Activated CD4-positive, alpha-beta T cell treated with anti-CD3 and anti-CD28 coated beads for 36 hours (primary cell): Measurements from ENCODE around the gene IRF7. TPM values are rescaled to one million over a fixed set of nuclear protein-coding genes. Genes with fewer than 3 reads are reported as not detected.
"Not testable (repeated sequence)": the region's sequence is repeated elsewhere in the genome, so short reads cannot be mapped to it uniquely, and the experiment has no call there.

Source experiments
- ATAC-seq: fragments of 200-7000 bp; cut with Tn5 transposase; one replicate; pipeline ENCODE4 v1.10.0; 2021; ENCODE audit warnings: mild to moderate bottlenecking, moderate library complexity
- CTCF ChIA-PET: fragments of 350-600 bp; sonication (Branson Sonifier 250); formaldehyde crosslinking; loops from one replicate; lab custom pipeline; 2021; ENCODE audit warnings: antibody characterized with exemption; lab: Charles Lee
- POLR2A ChIA-PET: fragments of 350-600 bp; sonication (Branson Sonifier 250); formaldehyde crosslinking; loops from one replicate; lab custom pipeline; 2021; ENCODE audit warnings: antibody characterized with exemption, inconsistent platforms; lab: Charles Lee
- DNase-seq: peaks from one replicate; pipeline ENCODE4 v3.0.0-alpha.2; 2020
- H3K27ac Mint-ChIP-seq: one replicate; pipeline ENCODE4 v1.8.0; 2021; ENCODE audit warnings: mixed read lengths
- H3K27me3 Mint-ChIP-seq: one replicate; pipeline ENCODE4 v1.8.0; 2021; ENCODE audit warnings: mixed read lengths
- H3K36me3 Mint-ChIP-seq: one replicate; pipeline ENCODE4 v1.8.0; 2021; ENCODE audit warnings: low read depth, mixed read lengths
- H3K4me1 Mint-ChIP-seq: one replicate; pipeline ENCODE4 v1.8.0; 2021; ENCODE audit warnings: mixed read lengths
- H3K4me3 Mint-ChIP-seq: one replicate; pipeline ENCODE4 v1.8.0; 2021; ENCODE audit warnings: mild to moderate bottlenecking, moderate library complexity, mixed read lengths
- H3K9me3 Mint-ChIP-seq: one replicate; pipeline ENCODE4 v1.8.0; 2021; ENCODE audit warnings: low read depth, mixed read lengths
- intact Hi-C, 2 experiments: fragments of 100-400 bp; cut with DNase I in 1 of 2; cut with micrococcal nuclease in 1 of 2; formaldehyde crosslinking; loops; one replicate each; pipeline versions ENCODE4 v1.14.2 to v1.15.1; 2022 to 2024; cut with DNase I, micrococcal nuclease
- total RNA-seq, 2 experiments: library from RNA; stranded (reverse); gene quantifications; one replicate each; pipeline ENCODE4 v1.2.3, GENCODE V29; 2021

IRF7 gene
- total RNA-seq, 2 experiments from 2014 or later: 57.1 to 62.6 TPM

DNA sequence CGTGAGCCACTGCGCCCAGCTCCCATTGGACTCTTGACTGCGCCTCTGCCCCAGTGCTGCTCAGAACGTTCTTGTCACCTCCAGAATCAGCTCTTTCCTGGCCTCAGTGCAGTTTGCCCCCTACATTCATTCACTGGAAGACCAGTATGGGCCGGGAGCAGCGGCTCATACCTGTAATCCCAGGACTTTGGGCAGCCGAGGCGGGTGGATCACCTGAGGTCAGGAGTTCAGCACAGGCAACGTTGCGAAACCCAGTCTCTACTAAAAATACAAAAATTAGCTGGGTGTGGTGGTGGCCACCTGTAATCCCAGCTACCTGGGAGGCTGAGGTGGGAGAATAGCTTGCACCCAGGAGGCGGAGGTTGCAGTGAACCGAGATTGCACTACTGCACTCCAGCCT, 38.7 kb upstream of the IRF7 start:
- not testable (repeated sequence) for ATAC-seq
- CTCF ChIA-PET: interaction anchor here (0.6 kb wide), 1 partner anchor 243 kb away, joined by 4 read pairs; no protein-coding TSS in a partner anchor

DNA sequence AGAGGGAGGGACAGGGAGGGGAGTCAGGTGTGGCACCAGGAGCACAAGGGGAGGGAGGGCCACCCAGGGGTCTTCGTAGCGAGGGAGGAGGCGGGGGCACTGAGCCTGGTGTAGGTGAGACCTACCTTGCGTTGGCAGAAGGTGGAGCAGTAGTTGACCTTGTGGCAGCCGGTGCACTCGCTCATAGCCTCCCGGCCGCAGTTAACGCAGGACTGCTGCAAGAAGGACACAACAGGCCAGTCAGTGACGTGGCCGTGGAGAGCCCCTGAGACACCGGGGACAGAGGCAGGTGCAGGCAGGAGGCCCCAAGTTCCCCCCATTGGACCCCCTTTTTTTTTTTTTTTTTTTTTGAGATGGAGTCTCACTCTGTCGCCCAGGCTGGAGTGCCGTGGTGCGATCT, 38.1 kb upstream of the IRF7 start:
- no peak for DNase-seq
- Mint-ChIP-seq H3K4me3 (no peak overlapping the region), H3K4me1 (no peaks in the 10 kb centered on the region), H3K27me3 (no peaks in the 10 kb centered on the region), H3K36me3 (peaks cover 13% of the 10 kb centered on the region), H3K9me3 (no peaks in the 10 kb centered on the region), H3K27ac (no peak overlapping the region)
- CTCF ChIA-PET: no interaction called here
- POLR2A ChIA-PET: interaction anchor here (0.7 kb wide), 1 partner anchor 152 kb away, joined by 3 read pairs; no protein-coding TSS in a partner anchor
- ATAC-seq: no peak
- intact Hi-C loops: no loop called here

More for the DNA sequence above, 38.7 kb upstream of the IRF7 start:
- POLR2A ChIA-PET: interaction anchor here (0.7 kb wide), 1 partner anchor 153 kb away, joined by 3 read pairs; no protein-coding TSS in a partner anchor
- H3K36me3 Mint-ChIP-seq: peaks cover 13% of the 10 kb centered on the region
- H3K4me1 Mint-ChIP-seq, intact Hi-C loops, H3K9me3 Mint-ChIP-seq, H3K27ac Mint-ChIP-seq, H3K27me3 Mint-ChIP-seq, DNase-seq, H3K4me3 Mint-ChIP-seq: not testable (repeated sequence)

DNA sequence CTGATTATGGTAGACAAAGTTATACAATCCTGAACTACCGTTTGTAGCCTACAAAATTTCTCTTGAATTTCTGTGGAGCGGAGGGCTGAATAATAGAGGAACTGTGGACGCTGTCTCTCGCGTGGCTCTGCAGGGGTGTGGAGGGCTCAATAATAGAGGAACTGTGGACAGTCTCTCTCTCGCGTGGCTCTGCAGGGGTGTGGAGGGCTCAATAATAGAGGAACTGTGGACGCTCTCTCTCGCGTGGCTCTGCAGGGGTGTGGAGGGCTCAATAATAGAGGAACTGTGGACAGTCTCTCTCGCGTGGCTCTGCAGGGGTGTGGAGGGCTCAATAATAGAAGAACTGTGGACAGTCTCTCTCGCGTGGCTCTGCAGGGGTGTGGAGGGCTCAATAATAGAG, 37.4 kb upstream of the IRF7 start:
- H3K4me1 Mint-ChIP-seq, H3K27ac Mint-ChIP-seq, H3K4me3 Mint-ChIP-seq, H3K9me3 Mint-ChIP-seq, DNase-seq, CTCF ChIA-PET, intact Hi-C loops, ATAC-seq, H3K27me3 Mint-ChIP-seq: not testable (repeated sequence)
- peaks cover 13% of the 10 kb centered on the region for H3K36me3 Mint-ChIP-seq
- POLR2A ChIA-PET: interaction anchor here (0.6 kb wide), 1 partner anchor 36 kb away, joined by 4 read pairs; no protein-coding TSS in a partner anchor

DNA sequence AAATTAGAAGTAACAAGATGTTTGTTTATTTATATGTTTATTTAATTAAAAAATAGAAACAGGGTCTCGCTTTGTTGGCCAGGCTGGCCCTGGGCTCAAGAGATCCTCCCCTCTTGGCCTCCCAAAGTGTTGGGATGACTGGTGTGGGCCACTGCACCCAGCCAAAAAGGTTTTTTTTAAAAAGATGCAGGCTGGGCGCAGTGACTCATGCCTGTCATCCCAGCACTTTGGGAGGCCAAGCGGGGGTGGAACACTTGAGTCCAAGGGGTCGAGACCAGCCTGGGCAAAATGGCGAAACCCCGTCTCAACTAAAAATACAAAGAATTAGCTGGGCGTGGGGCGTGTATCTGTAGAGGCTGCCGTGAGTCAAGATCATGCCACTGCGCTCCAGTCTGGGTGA, 34.7 kb upstream of the IRF7 start:
- Mint-ChIP-seq H3K27ac (no peak overlapping the region), H3K27me3 (no peaks in the 10 kb centered on the region), H3K4me3 (no peak overlapping the region), H3K9me3 (no peaks in the 10 kb centered on the region), H3K4me1 (peaks cover 2% of the 10 kb centered on the region), H3K36me3 (peaks cover 15% of the 10 kb centered on the region)
- no peak for DNase-seq
- no peak for ATAC-seq
- intact Hi-C loops: no loop called here
- POLR2A ChIA-PET: no interaction called here
- CTCF ChIA-PET: interaction anchor here (0.6 to 1.2 kb wide), 2 partner anchors 12 to 1247 kb away, joined by 3 read pairs; no protein-coding TSS in a partner anchor

DNA sequence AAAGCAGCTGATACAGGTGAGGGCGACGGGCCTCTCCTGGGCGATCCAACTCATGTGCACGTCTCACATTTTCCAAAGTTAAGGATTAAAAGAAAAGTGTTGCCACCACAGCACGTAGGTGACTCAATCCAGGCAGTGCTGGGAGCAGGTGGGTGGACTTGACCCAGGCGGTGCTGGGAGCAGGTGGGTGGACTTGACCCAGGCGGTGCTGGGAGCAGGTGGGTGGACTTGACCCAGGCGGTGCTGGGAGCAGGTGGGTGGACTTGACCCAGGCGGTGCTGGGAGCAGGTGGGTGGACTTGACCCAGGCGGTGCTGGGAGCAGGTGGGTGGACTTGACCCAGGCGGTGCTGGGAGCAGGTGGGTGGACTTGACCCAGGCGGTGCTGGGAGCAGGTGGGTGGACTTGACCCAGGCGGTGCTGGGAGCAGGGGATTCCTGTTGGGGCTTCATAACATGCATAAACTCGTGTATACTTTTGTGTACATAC, 32.0 kb upstream of the IRF7 start:
- POLR2A ChIA-PET, intact Hi-C loops, H3K4me1 Mint-ChIP-seq, H3K4me3 Mint-ChIP-seq, CTCF ChIA-PET, H3K27me3 Mint-ChIP-seq, H3K27ac Mint-ChIP-seq, DNase-seq, ATAC-seq, H3K9me3 Mint-ChIP-seq: not testable (repeated sequence)
- H3K36me3 Mint-ChIP-seq: peaks cover 10% of the 10 kb centered on the region

DNA sequence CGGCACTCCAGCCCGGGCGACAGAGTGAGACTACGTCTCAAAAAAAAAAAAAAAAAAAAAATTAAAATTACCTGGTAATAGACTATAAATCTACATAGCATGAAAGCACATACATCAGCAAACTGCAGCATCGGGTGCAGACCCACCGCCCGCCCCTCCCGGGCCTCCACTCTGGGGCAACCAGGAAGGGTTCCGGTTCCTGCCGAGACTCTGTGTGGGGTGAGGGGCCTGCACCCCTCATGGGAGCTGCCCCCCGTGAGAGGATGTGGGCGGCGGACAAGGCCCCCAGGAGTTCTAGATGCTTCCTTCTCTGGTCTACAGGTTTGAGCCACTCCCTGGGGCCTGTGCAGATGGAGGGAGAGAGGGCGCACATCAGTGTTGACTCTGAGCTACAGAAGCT, 30.5 kb upstream of the IRF7 start:
- peaks cover 2% of the 10 kb centered on the region for H3K4me1 Mint-ChIP-seq
- CTCF ChIA-PET: interaction anchor here (0.6 kb wide), 1 partner anchor 269 kb away, joined by 3 read pairs; no protein-coding TSS in a partner anchor

DNA sequence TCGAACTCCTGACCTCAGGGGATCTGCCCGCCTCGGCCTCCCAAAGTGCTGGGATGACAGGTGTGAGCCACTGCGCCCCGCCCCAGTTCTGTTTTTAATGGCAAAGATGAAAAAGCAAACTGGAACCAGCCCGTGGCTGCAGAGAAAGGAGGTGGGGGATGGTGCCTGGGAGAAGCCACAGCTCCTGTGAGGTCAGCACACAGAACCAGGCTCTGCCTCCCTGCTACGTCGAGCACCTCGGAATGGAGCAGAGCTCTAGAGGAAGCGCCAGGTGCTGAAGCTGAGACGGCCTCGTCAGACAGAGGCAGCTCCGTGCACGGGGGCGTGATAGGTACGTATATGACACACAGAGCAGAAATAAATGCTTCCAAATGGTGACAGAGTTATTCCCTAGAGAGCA, 29.8 kb upstream of the IRF7 start:
- Mint-ChIP-seq H3K27me3 (no peaks in the 10 kb centered on the region), H3K27ac (no peak overlapping the region), H3K4me1 (peaks cover 2% of the 10 kb centered on the region), H3K4me3 (no peak overlapping the region), H3K36me3 (peaks cover 5% of the 10 kb centered on the region), H3K9me3 (no peaks in the 10 kb centered on the region)
- intact Hi-C loops: no loop called here
- DNase-seq (no peak), ATAC-seq (no peak)
- ChIA-PET POLR2A (no interaction called here), CTCF (interaction anchor here (0.7 kb wide), 1 partner anchor 126 kb away, joined by 3 read pairs; no protein-coding TSS in a partner anchor)

More for the DNA sequence above, 30.5 kb upstream of the IRF7 start:
- H3K4me3 Mint-ChIP-seq: no peak overlapping the region
- POLR2A ChIA-PET: no interaction called here
- no peak for ATAC-seq
- H3K27me3 Mint-ChIP-seq: no peaks in the 10 kb centered on the region
- intact Hi-C loops: no loop called here
- peaks cover 6% of the 10 kb centered on the region for H3K36me3 Mint-ChIP-seq
- no peak overlapping the region for H3K27ac Mint-ChIP-seq
- no peaks in the 10 kb centered on the region for H3K9me3 Mint-ChIP-seq
- no peak for DNase-seq

DNA sequence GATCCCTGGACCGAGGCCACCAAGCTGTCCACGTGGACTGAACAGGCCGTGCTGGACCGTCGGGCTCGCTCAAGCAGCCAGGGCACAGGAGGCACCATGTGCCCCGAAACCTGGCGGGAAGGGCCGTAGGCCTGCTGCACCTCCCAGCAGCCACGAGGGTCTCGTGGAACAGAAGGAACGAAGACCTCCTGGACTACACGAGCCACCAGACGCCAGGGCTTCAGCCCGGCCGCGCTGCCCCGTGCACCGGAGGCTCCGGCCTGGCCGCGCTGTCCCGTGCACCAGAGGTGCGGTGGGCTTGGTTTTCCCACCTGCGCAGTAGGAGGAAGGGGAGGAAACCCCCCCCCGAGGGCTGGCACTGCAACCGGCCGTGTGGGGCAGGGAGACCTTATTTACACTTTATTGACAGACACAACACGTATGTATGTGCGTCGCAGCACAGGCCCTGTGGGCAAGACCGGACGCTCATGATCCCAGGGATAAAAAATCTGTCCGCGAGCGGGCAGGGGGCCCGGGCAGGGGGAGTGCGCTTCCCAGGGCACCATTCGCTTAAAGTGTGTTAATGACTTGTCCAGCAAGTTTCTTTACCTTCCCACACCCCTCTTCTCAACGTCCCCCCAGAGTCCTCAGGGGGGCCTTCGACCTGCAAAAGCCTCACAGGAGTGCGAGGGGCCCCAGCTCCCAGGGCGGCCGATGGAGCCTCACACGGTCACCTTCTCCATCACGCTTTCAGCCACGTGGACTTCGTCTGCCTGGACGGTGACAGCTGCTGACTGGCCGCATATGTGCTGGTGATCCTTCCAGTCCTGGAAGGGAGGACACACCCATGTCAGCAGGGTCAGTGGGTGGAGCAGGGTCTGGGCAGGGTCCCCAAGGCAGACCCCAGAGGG, 28.3 kb upstream of the IRF7 start:
- peaks cover 6% of the 10 kb centered on the region for H3K4me1 Mint-ChIP-seq
- ChIA-PET CTCF (interaction anchor here (0.7 to 0.9 kb wide), 2 partner anchors 15 to 84 kb away, joined by 3 read pairs; no protein-coding TSS in a partner anchor), POLR2A (no interaction called here)
- DNase-seq: no peak
- no peak overlapping the region for H3K4me3 Mint-ChIP-seq
- ATAC-seq: no peak
- no peak overlapping the region for H3K27ac Mint-ChIP-seq
- intact Hi-C loops: no loop called here
- no peaks in the 10 kb centered on the region for H3K9me3 Mint-ChIP-seq
- H3K36me3 Mint-ChIP-seq: peaks cover 3% of the 10 kb centered on the region
- H3K27me3 Mint-ChIP-seq: peaks cover 3% of the 10 kb centered on the region

DNA sequence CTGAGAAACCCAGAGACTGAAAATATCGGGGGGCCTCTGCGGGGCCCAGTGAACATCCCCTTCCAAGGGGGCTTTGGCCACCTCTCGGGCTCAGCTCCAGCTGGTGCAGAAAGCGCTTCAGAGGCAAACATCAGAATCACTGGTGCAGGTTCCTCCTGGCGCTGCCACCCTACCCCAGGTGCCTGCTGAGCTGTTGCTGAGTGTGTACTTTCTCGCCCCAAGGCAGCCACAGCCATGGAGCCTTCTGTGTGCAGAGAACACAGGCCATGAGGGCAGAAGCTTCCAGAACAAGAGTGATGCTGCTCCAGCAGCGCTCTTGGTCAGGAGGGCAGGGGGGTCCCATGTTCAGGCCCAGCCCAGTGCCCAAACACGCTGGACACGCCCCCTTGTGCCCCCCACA, 27.6 kb upstream of the IRF7 start:
- ChIA-PET POLR2A (interaction anchor here (0.7 kb wide), 1 partner anchor 297 kb away, joined by 3 read pairs; no protein-coding TSS in a partner anchor), CTCF (interaction anchor here (0.9 kb wide), 1 partner anchor 84 kb away, joined by 3 read pairs; no protein-coding TSS in a partner anchor)
- no peak overlapping the region for H3K4me3 Mint-ChIP-seq
- DNase-seq: no peak
- H3K9me3 Mint-ChIP-seq: no peaks in the 10 kb centered on the region
- peaks cover 10% of the 10 kb centered on the region for H3K27me3 Mint-ChIP-seq
- no peak for ATAC-seq
- H3K36me3 Mint-ChIP-seq: peaks cover 3% of the 10 kb centered on the region
- intact Hi-C loops: no loop called here
- peaks cover 12% of the 10 kb centered on the region for H3K4me1 Mint-ChIP-seq
- no peak overlapping the region for H3K27ac Mint-ChIP-seq

DNA sequence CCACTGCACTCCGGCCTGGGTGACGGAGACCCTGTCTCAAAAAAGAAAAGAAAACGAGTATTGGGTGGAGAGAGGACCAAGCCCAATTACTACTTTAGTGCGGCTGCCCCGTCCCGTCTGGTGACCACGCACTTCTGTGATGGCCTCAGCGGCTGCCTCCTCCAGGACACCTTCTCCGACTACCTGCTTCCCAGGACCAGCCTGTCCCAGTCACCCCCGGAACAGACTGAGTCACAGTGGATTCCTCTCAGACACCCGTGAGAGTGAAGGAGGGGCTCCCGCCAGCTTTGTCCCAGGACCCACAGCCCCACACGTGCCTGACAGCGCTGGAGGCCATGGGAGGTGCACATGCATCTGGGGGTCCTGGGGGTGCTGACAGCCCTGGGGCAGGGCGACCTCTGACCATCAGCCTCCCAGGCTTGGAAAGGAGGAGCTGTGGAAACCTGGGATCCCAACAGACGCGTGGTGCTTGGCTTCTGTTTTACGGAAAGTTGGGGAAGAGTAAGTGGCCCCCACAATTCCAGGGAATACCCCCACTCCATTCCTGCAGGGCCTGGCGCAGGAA, 26.1 kb upstream of the IRF7 start:
- DNase-seq (no peak), ATAC-seq (no peak)
- Mint-ChIP-seq H3K36me3 (no peaks in the 10 kb centered on the region), H3K27me3 (peaks cover 20% of the 10 kb centered on the region), H3K4me3 (no peak overlapping the region), H3K4me1 (peaks cover 16% of the 10 kb centered on the region), H3K27ac (no peak overlapping the region), H3K9me3 (no peaks in the 10 kb centered on the region)
- intact Hi-C loops: no loop called here
- ChIA-PET POLR2A (interaction anchor here (0.6 kb wide), 1 partner anchor 54 kb away, joined by 3 read pairs; no protein-coding TSS in a partner anchor), CTCF (no interaction called here)

DNA sequence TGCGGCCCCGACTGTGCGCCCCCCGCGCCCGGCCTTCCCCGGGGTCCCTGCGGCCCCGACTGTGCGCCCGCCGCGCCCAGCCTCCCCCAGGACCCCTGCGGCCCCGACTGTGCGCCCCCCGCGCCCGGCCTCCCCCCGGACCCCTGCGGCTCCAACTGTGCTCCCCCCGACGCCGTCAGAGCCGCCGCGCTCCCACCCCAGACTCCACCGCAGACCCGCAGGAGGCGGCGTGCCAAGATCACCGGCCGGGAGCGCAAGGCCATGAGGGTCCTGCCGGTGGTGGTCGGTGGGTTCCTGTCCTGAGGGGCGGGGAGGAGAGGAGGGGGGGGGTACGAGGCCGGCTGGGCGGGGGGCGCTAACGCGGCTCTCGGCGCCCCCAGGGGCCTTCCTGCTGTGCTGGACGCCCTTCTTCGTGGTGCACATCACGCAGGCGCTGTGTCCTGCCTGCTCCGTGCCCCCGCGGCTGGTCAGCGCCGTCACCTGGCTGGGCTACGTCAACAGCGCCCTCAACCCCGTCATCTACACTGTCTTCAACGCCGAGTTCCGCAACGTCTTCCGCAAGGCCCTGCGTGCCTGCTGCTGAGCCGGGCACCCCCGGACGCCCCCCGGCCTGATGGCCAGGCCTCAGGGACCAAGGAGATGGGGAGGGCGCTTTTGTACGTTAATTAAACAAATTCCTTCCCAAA, 24.4 kb upstream of the IRF7 start:
- H3K36me3 Mint-ChIP-seq: no peaks in the 10 kb centered on the region
- H3K9me3 Mint-ChIP-seq: no peaks in the 10 kb centered on the region
- H3K4me1 Mint-ChIP-seq: peaks cover 16% of the 10 kb centered on the region
- no peak overlapping the region for H3K4me3 Mint-ChIP-seq
- no peak overlapping the region for H3K27ac Mint-ChIP-seq
- peak; percentile 26 for ATAC-seq
- peaks cover 32% of the 10 kb centered on the region for H3K27me3 Mint-ChIP-seq
- intact Hi-C loops: no loop called here
- CTCF ChIA-PET: no interaction called here
- POLR2A ChIA-PET: interaction anchor here (0.6 kb wide), 1 partner anchor 11 kb away, joined by 4 read pairs; no protein-coding TSS in a partner anchor
- DNase-seq: no peak
